Medulla oblongata (tissue), 1 donor: ENCODE data around the gene FBRS.
"Not testable (repeated sequence)": the region's sequence is repeated elsewhere in the genome, so short reads cannot be mapped to it uniquely, and the experiment has no call there.

Experiments
- DNase-seq: peaks from one replicate; pipeline ENCODE4 v3.0.0-alpha.2; 2015; ENCODE audit errors: extremely low spot score

FBRS gene

DNA sequence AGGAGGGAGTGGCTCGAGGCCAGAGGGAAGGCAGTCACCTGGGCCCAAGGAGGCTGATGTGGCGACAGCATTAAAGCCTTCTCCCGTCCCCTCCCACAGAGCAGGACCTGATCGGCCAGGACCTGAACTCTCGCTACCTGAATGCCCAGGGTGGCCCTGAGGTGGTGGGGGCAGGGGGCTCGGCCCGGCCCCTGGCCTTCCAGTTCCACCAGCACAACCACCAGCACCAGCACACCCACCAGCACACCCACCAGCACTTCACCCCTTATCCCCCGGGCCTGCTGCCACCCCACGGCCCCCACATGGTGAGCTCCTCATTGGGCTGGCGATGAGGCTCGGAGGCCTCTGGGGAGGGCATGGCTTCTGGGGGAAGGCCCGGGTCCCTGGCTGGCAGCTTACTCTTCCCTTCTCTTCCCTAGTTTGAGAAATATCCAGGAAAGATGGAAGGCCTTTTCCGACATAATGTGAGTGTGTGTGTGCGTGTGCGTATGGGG is 6.4 kb downstream of the FBRS start:
- no peak for DNase-seq

DNA sequence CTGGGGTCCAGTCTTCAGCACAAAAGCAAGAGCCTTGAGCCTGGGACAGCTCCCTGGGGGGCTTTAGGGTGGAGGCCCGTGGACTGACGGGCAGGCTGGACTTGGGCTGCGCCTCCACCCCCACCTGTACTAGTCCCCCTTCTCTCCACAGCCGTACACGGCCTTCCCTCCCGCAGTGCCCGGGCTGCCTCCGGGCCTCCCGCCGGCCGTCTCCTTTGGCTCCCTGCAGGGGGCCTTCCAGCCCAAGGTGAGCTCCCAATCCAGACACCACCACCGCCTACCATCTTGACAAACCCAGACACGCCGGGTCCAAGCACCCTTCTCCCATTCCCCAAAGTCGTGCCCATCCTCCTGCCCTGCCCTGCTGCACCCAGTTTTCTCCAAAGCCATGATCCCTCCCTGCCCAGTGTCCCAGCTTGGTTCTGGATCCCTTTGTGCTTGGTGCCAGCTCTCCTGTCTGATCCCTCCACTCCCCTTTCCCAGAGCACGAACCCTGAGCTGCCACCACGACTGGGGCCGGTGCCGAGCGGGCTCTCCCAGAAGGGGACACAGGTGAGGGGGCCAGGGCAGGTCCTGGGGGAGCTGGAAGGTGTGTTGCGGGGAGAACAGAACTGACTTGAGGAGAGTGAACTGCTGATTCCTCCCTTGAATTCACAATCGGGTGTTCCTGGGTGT is 7.1 kb downstream of the FBRS start:
- no peak for DNase-seq

DNA sequence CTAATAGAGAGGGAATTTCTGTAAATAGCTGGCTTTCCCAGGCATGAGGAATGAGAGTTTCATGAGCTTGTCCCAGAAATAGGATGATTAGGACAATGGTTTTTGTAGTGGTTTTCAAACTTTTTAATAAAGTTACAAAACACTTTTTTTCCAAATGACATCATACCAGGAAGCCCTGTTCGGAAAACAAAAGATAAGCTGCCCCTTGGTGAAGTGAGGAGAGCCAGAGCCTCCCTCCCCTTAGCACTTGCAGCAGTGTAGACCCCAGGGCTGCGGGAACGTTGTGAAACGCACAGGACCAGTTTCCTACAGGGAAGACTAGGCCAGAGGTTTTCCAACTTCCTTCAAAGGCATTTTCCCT is 7.6 kb downstream of the FBRS start:
- DNase-seq = no peak

DNA sequence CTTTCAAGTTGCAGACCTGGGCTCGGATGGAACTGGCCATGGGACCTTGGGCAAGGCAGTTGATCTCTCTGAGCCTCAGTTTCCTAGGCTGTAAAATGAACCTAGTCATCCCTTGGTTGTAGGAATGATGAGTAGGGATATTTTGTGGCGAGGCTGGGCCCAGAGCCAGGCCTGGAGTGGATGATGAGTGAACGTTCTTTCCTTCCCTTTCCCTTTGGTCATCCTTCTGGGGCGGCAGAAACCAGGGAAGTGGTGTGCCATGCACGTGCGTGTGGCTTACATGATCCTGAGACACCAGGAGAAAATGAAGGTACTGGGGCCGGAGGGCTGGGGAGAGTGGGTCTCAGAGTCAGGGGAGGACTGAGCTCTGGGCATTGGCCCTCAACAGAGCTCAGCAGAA is 8.4 kb downstream of the FBRS start:
- no peak for DNase-seq

GRCh38 chr16:30667361-30667905 is 9.2 kb downstream of the FBRS start:
- no peak for DNase-seq

DNA sequence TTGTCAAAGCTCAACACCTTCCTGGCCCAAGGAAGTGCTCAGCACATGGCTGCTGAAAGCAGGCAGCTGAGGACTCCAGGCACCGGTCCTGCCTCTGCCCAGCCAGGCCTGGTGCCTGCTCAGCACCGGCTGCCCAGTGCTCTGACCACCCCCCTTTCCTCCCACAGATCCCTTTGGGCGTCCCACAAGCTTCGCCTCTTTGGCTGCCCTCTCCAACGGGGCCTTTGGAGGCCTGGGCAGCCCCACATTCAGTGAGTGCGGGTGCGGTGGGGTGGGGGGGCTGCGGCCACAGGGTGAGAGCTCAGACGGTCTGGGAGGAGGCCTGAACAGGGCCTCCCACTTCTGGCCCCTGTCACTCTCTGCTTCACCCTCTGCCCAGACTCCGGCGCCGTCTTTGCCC is 10.2 kb downstream of the FBRS start:
- DNase-seq = no peak

DNA sequence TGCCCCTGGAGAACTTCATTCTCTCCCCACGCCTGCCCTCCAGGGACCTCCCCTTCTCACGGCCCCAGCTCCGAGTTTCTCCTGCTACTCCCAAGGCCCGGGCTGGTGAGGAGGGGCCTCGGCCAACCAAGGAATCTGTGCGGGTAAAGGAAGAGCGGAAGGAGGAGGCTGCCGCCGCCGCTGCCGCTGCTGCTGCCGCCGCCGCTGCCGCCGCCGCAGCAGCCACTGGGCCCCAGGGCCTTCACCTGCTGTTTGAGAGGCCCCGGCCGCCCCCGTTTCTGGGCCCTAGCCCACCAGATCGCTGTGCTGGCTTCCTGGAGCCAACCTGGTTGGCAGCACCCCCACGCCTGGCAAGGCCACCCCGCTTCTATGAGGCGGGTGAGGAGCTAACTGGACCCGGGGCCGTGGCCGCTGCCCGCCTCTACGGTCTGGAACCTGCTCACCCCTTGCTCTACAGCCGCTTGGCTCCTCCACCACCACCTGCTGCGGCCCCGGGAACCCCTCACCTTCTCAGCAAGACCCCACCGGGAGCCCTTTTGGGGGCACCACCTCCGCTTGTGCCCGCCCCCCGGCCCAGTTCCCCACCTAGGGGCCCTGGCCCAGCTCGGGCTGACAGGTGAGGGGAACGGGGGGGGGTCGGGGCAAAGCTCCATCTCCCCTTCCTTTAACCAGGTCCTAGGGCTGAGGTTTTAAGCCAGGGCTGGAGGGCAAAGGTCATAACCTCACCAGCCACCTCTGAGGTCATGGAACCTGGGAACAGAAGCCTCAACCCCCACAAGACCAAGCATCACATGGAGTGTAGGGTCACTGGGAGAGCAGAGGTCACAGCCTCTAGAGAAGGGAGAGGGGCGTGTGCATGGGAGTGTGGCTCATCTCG is 11.0 kb downstream of the FBRS start:
- DNase-seq = no peak

DNA sequence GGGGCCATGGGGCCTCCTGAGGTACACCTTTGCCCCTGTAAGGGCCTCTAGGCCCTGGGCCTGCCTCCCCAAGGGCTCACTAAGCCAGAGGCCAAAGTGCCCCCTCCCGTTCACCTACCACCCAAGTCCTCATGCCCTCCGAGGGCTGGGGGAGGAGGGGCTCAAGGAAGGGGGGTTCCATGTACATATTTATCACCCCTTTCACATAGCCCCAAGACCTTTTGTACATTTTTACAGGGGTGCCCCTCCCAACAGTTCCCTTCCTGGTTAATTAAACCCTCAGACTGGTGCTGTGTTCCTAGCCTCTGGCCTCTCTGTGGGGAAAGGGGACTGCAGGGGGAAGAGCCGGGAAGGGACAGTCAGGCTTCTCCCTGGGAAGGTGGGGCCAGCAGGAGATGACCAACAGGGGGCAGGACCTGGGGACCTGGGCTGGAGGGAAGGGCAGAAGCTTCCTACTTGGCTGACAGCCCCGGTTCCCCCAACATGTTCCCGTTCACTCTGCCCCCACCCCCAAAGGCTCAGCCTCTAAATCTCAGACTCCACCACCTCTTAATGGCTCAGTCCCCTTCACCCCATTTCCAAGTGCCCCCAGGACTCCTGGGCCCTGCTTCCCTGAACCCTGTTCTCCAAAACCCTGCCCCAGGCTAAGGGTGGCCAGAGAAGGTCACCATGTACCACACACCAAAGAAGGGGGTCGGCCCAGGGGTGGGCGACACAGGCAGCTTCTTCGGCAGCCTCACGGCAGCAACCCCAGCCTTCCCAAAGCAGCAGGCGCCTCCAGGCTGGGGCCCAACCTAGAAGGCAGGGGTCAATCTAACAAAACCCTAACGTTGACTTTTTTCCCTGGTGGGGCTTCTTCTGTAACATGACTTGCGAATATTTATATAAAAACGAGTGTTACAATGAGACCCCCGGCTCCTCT is 11.9 kb downstream of the FBRS start:
- DNase-seq = no peak

- DNase-seq = no peak
These were observed 16.9 kb downstream of the FBRS start for GRCh38 chr16:30675143-30675542.

- no peak for DNase-seq
These were observed 19.8 kb downstream of the FBRS start for GRCh38 chr16:30677931-30678585.

DNA sequence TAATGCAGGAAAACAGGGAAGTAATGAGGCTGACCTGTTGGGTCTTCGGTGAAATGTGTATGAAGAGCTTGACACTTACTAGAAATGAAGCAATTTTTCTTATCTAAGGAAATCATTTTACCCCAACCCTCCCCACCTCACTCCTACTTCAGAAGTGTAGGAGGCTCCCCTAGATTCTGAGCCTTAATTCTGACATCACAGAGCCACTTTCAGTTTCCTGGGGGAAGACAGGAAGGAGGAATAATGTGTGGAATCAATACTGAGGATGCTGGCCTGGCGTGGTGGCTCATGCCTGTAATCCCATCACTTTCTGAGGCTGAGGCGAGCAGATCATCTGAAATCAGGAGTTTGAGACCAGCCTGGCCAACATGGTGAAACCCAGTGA is 20.3 kb downstream of the FBRS start:
- DNase-seq = no peak

- no peak for DNase-seq
These were observed 22.1 kb downstream of the FBRS start for GRCh38 chr16:30680326-30680725.

- no peak for DNase-seq
These were observed 30.5 kb downstream of the FBRS start for GRCh38 chr16:30688701-30689100.

DNA sequence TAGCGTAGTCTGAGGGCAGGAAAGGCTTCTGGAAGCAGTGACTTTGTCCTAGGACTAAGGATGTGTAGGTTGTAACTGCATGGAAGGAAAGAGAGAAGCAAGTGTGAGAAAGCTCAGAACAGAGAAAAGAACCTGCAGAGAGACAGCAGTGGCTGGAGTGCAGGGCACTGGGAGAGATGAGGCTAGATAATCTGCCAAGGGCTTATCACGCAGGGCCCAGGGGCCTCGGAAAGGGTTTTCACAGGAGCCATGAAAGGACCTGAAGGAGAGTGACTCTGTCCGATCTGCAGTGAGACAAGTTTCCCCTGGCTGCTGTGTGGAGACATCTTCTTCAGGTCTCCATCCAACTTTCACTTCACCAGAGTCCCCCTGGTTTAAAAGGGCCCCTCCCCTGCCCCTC is 33.7 kb downstream of the FBRS start:
- no peak for DNase-seq

DNA sequence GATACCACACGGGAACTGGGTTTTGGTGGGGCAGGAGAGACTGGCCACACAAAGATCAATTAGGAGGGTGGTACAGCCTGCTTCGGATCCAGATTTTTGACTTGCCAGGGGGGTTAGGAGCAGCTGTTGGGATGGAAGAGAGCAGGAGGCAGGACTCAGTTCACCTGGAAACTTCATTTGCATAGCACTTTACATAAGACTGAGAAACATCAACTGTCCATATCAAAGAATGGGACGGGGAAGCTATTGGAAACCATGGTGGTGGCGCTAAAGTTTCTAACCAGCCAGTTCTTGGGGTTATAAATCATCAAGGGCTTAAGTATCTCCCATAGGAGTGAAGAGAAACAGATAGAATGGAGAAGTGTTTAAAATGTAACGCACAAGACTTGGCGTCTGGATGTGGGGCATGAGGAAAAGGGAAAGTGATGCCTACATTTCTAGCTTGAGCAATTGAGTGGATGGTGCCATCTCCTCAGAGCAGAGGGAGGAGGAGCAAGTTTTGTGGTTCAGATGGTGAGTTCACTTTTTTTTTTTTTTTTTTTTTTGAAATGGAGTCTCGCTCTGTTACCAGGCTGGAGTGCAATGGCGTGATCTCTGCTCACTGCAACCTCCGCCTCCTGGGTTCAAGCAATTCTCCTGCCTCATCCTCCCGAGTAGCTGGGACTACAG is 34.3 kb downstream of the FBRS start:
- DNase-seq = no peak

DNA sequence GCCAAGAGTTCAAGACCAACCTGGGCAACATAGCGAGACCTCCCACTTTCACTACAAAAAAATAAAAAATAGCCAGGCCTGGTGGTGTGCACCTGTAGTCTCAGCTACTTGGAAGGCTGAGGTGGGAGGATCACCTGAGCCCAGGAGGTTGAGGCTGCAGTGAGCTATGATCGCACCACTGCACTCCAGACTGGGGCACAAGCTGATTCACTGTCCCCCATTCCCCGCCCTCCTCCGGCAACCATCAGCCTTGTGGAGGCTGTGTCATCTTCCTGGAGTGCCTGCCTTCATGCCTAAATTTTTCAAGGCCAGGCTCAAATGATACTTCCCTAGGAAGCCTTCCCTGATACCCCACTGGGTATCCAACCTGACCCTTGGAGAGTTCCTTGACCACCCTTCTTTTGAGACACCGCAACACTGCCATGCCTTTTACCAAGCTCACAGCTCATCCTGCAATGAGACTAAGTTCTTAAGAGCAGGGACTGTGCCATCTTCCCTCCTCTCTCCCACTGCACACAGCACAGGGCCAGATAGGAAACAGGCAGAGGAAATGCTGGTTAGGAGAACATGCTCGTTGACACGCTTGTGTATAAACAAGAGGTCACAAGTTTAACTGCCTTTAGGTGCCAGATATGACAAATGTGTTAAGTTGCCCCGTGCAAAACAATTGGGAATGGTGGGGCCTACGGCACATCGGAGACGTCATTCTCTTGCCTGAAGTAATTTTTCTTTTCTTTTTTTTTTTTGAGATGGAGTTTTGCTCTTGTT is 36.9 kb downstream of the FBRS start:
- DNase-seq = no peak

- not testable (repeated sequence) for DNase-seq
These were observed 38.4 kb downstream of the FBRS start for GRCh38 chr16:30696646-30697045.

DNA sequence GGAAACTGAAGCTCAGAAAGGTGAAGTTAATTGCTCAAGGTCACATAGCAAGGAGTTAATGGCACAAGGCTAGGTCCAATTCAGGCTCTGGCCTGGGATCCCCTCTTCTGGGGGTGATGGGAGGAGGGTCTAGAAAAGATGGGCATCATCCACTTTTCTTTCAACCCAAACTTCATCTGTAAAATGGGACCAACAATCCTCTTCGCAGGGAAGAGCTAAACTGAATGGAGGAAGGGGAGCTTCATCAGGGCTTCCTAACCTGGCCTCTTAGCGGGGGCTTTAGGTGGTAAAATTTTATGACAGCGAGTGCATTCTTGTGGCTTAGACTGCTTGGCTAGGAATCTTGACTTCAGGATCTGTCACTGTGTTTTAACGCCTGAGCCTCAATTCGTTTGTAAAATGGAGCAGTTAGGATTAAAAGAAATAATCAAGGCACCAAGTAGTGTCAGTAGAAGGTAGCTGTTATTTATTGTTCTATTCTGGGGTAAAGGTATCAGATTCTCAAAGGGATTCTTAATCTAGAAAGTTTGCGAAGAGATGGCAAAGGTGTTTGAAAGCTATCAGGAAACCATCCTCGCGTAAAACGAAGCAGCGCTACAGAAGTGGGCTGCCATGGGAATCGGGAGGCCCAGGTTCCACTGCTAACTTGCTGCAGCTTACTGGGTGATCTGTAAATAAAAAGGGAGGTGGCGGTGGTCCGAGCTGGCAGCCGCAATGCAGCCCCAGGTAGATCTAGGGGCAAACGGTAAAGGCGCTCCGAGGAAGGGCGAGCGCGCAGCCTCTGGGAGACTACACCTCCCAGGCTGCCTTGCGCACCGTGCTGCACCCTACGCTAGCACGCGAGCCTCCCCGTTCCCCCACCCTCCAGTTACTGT is 39.3 kb downstream of the FBRS start:
- DNase-seq = no peak
